ENCODE measurements around the gene EHD2. TPM values are rescaled to one million over a fixed set of nuclear protein-coding genes. Genes with fewer than 3 reads are reported as not detected.
A peak's percentile ranks its signal among the peaks of the same experiment; 100 is the strongest.
"Not testable (repeated sequence)": the region's sequence is repeated elsewhere in the genome, so short reads cannot be mapped to it uniquely, and the experiment has no call there.

EHD2 gene
- total RNA-seq, 2 donors from 2014 or later, result 44.9 to 70.3 TPM

DNA sequence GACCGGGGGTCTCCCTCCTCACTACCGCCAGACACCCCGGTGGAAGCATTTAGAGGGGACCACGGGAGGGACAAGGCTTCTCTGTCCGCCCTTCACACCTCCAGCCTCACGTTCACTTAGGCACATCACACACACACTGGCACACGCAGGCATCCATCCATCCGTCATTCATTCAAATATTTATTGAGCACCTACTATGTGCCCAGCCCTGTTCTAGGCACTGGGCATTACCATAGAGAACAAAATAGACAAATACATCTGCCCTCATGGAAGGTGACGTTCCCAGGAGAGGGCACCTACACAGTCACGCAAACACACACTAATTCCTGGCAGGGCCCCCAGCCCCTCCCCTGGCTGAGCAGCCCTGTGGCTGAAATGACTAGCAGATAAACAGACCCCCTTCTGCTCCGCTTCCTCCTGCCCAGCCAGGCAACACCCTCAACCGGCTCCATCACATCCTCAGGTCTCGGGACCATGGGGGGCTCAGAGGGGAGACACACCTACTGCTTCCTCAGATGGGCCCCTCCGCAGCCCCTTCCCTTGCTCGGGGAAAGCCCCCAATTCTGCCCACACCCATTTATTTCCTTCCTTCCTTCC, 28.4 kb downstream of the EHD2 start:
- DNase-seq (ENCODE audit: low spot score), result no peak
- Histone ChIP-seq H3K27ac (peak overlapping the region; percentile 94 to 98), H3K9me3 (no peaks in the 10 kb centered on the region), H3K4me3 (no peak overlapping the region), H3K4me1 (peaks cover 0 to 41% of the 10 kb centered on the region in 2 donors), H3K36me3 (peaks cover 34% of the 10 kb centered on the region), H3K27me3 (no peaks in the 10 kb centered on the region)
- TF ChIP-seq, protein P1, sequence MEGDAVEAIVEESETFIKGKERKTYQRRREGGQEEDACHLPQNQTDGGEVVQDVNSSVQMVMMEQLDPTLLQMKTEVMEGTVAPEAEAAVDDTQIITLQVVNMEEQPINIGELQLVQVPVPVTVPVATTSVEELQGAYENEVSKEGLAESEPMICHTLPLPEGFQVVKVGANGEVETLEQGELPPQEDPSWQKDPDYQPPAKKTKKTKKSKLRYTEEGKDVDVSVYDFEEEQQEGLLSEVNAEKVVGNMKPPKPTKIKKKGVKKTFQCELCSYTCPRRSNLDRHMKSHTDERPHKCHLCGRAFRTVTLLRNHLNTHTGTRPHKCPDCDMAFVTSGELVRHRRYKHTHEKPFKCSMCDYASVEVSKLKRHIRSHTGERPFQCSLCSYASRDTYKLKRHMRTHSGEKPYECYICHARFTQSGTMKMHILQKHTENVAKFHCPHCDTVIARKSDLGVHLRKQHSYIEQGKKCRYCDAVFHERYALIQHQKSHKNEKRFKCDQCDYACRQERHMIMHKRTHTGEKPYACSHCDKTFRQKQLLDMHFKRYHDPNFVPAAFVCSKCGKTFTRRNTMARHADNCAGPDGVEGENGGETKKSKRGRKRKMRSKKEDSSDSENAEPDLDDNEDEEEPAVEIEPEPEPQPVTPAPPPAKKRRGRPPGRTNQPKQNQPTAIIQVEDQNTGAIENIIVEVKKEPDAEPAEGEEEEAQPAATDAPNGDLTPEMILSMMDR (IDR thresholded peaks at IDR 0.05), result no peak

DNA sequence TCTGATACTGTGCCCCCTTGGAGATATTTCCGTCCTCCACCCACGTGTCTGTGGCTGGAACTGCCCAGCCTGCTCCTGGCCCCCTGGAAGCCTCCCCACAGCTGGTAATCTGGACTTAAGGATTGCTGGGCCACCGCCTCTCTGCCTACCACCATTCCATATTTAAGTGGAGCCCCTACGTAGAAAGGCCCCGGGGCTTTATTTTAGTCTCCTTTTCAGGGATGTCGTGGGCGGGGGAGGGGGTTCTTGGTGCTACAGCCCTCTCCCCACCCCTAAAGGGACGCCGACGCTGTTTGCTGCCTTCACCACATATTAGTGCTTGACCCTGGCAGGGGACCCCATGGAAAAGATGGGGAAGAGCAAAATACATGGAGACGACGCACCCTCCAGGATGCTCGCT, 29.4 kb downstream of the EHD2 start:
- Histone ChIP-seq H3K9me3 (no peaks in the 10 kb centered on the region), H3K36me3 (peaks cover 38% of the 10 kb centered on the region), H3K4me1 (peaks cover 0 to 45% of the 10 kb centered on the region in 2 donors), H3K27ac (peak overlapping the region; percentile 94 to 98), H3K4me3 (peak overlapping the region in 1 of 2 donors; percentile 43), H3K27me3 (no peaks in the 10 kb centered on the region)
- TF ChIP-seq, protein P1 (IDR thresholded peaks at IDR 0.05), result no peak
- no peak for DNase-seq (ENCODE audit: low spot score)

DNA sequence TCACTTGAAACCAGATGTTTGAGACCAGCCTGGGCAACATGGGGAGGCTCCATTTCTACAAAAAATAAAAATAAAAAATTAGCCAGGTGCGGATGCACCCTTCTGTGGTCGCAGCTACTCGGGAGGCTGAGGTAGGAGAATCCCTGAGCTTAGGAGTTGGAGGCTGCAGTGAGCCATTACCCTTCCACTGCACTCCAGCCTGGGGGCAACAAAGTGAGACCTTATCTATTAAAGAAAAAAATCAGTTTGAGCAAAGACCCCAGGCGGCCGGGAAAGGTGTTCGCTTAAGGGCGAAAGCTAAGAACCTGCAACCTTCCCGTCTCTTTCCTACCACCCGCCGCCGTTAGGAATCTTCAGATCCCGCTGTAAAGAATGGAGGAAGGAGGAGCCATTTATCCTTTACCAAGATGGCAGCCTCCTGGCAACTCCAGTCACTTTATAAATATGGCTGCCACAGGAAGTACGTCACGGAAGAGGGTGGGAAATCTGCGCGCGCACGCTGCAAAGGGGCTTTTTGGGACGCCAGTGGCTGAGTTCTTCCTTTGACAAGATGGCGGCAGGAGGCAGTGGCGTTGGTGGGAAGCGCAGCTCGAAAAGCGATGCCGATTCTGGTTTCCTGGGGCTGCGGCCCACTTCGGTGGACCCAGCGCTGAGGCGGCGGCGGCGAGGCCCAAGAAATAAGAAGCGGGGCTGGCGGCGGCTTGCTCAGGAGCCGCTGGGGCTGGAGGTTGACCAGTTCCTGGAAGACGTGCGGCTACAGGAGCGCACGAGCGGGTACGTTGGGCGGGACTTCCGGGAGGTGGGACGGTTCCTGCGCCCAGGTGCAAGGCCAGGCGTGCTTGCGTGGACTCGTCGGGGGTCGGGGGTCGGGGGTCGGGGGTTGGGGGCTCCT, 32.0 kb downstream of the EHD2 start, which contains the start of gene NOP53:
NOP53 (plus strand) TSS at position 537 of the 892 bp plus-strand sequence; CDS start at position 551, 14 bp downstream.
- Histone ChIP-seq H3K4me3 (peak within 1 kb of the TSS; percentile 75 to 76), H3K27ac (peak within 1 kb of the TSS; percentile 97 to 98), H3K27me3 (no peaks in the 10 kb centered on the region), H3K9me3 (no peaks in the 10 kb centered on the region), H3K4me1 (peaks cover 0 to 45% of the 10 kb centered on the region in 2 donors), H3K36me3 (peaks cover 44% of the 10 kb centered on the region)
- DNase-seq (ENCODE audit: low spot score), result peak; percentile 99
- TF ChIP-seq, protein P1 (IDR thresholded peaks at IDR 0.05), result peak in 1 of 2 donors; percentile 25

DNA sequence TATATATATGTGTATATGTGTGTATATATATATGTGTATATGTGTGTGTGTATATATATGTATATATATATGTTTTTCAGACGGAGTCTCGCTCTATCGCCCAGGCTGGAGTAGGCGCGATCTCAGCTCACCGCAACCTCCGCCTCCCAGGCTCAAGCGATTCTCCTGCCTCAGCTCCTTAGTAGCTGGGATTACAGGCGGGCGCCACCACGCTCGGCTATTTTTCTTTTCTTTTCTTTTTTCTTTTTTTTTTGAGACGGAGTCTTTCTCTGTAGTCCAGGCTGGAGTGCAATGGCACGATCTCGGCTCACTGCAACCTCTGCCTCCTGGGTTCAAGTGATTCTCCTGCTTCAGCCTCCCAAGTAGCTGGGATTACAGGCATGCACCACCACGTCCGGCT, 32.9 kb downstream of the EHD2 start:
- H3K9me3 ChIP-seq; H3K27me3 ChIP-seq; DNase-seq (ENCODE audit: low spot score): not testable (repeated sequence)
- peak overlapping the region; percentile 75 to 76 for H3K4me3 ChIP-seq
- H3K4me1 ChIP-seq, result peaks cover 0 to 45% of the 10 kb centered on the region in 2 donors
- H3K27ac ChIP-seq, result peak overlapping the region in 1 of 2 donors; percentile 97
- H3K36me3 ChIP-seq, result peaks cover 47% of the 10 kb centered on the region

DNA sequence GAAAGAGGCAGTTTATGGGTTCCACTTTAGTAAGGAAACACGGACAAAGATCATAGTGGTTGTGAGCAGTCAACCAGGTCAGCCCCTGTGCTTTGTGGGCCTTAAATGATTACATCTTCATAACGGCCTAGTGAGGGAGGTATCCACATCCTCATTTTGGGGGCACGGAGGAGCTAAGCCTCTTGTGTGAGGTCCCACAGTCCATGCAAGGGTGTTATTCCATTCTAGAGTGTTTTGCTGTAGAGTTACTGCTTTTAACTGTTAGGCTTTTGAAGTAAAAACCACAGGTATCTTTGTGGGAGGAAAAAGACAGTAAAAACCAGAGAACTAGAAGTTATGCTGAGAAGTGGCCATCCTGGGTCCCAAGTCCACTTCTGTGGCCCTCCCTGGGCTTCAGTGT, 36.1 kb downstream of the EHD2 start:
- H3K36me3 ChIP-seq, result peaks cover 71% of the 10 kb centered on the region
- no peak for DNase-seq (ENCODE audit: low spot score)
- TF ChIP-seq, protein P1 (IDR thresholded peaks at IDR 0.05), result no peak
- peaks cover 0 to 20% of the 10 kb centered on the region in 2 donors for H3K4me1 ChIP-seq
- no peak overlapping the region for H3K4me3 ChIP-seq
- no peak overlapping the region for H3K27ac ChIP-seq
- H3K27me3 ChIP-seq, result no peaks in the 10 kb centered on the region
- no peaks in the 10 kb centered on the region for H3K9me3 ChIP-seq

DNA sequence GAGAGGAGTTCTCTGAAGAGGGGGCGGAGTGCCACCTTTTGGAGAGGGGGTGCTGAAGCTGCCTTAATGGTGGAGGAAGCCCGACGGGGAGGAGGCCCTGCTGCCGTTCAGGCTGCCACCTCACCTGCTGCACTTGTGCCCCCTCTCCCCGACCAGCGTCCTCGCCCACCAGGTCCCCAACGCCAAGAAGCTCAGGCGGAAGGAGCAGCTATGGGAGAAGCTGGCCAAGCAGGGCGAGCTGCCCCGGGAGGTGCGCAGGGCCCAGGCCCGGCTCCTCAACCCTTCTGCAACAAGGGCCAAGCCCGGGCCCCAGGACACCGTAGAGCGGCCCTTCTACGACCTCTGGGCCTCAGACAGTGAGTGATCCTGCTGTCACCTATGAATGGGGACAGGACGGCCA, 37.5 kb downstream of the EHD2 start:
- peaks cover 85% of the 10 kb centered on the region for H3K36me3 ChIP-seq
- H3K4me3 ChIP-seq, result no peak overlapping the region
- peaks cover 0 to 12% of the 10 kb centered on the region in 2 donors for H3K4me1 ChIP-seq
- H3K27me3 ChIP-seq, result no peaks in the 10 kb centered on the region
- TF ChIP-seq, protein P1 (IDR thresholded peaks at IDR 0.05), result no peak
- H3K9me3 ChIP-seq, result no peaks in the 10 kb centered on the region
- DNase-seq (ENCODE audit: low spot score), result no peak
- H3K27ac ChIP-seq, result no peak overlapping the region

Data from right atrium auricular region (tissue), 2 donors.